Left cardiac atrium (tissue), 4 donors: Measurements from ENCODE around the gene CELSR1. TPM values are rescaled to one million over a fixed set of nuclear protein-coding genes. Genes with fewer than 3 reads are reported as not detected.
A peak's percentile ranks its signal among the peaks of the same experiment; 100 is the strongest.

Experiments used
- ATAC-seq, 2 donors: fragments of 200-7000 bp; cut with Tn5 transposase; one replicate each; pipeline ENCODE4 v1.9.1; 2020; ENCODE audit warnings: mild to moderate bottlenecking in 2 of 2, moderate library complexity in 2 of 2
- DNase-seq: peaks from one replicate; pipeline ENCODE4 v3.0.0-alpha.2; 2020
- intact Hi-C, 2 donors: fragments of 100-400 bp; cut with DNase I; formaldehyde crosslinking; loops; one replicate each; pipeline versions ENCODE4 v1.14.1 to v1.15.1; 2022 to 2023
- total RNA-seq, 2 donors: library from RNA; stranded (reverse); fragmentation: NEBNext Ultra II Directional; extraction: Animal tissue kit (Norgen Biotek cat#: 25700); gene quantifications; one replicate each; pipeline ENCODE4 v1.2.1, GENCODE V29; 2021
- donor health status: DM: no; HTN: yes; CAD: no.
- donor health status: DM: no; HTN: yes; CAD: no; lungs with severe emphysema.
- donor health status: DM: yes; HTN: yes; CAD: no.
- donor health status: Dilated cardiomyopathy.

Gene CELSR1
- total RNA-seq, 2 donors from 2014 or later = 6.5 to 8.1 TPM

GRCh38 chr22:46577368-46578249 is 40.2 kb upstream of the CELSR1 start:
- peak; percentile 29 for DNase-seq
- intact Hi-C loops = loop anchor here (5.0 to 10.0 kb wide), 3 partner anchors 85 to 150 kb away; no protein-coding TSS in a partner anchor
- ATAC-seq = peak; percentile 1 to 29

GRCh38 chr22:46576556-46577367 is 39.3 kb upstream of the CELSR1 start:
- intact Hi-C loops = loop anchor here (5.0 to 10.0 kb wide), 3 partner anchors 86 to 151 kb away; no protein-coding TSS in a partner anchor
- ATAC-seq (peak; percentile 29 to 54), DNase-seq (peak; percentile 68)

- intact Hi-C loops = loop anchor here (5.0 to 10.0 kb wide), 3 partner anchors 86 to 151 kb away; no protein-coding TSS in a partner anchor
- peak in 1 of 2 donors; percentile 4 for ATAC-seq
- peak; percentile 43 for DNase-seq
These were observed 38.6 kb upstream of the CELSR1 start for GRCh38 chr22:46575911-46576555.

GRCh38 chr22:46574993-46575910 is 37.8 kb upstream of the CELSR1 start:
- peak in 1 of 2 donors; percentile 58 for ATAC-seq
- intact Hi-C loops = loop anchor here (5.0 to 10.0 kb wide), 3 partner anchors 87 to 152 kb away; no protein-coding TSS in a partner anchor
- peak; percentile 78 for DNase-seq

- DNase-seq (no peak), ATAC-seq (no peak)
- intact Hi-C loops = loop anchor here in 1 of 2 donors (10.0 kb wide), 1 partner anchor 100 kb away; no protein-coding TSS in a partner anchor
These were observed 37.1 kb upstream of the CELSR1 start for GRCh38 chr22:46574438-46574992.

- no peak for ATAC-seq
- DNase-seq = no peak
- intact Hi-C loops = loop anchor here in 1 of 2 donors (10.0 kb wide), 1 partner anchor 101 kb away; no protein-coding TSS in a partner anchor
These were observed 36.5 kb upstream of the CELSR1 start for GRCh38 chr22:46573781-46574437.

GRCh38 chr22:46572911-46573780 is 35.7 kb upstream of the CELSR1 start:
- intact Hi-C loops = loop anchor here in 1 of 2 donors (10.0 kb wide), 1 partner anchor 102 kb away; no protein-coding TSS in a partner anchor
- no peak for ATAC-seq
- no peak for DNase-seq

GRCh38 chr22:46571642-46572250 is 34.3 kb upstream of the CELSR1 start:
- no peak for ATAC-seq
- intact Hi-C loops = loop anchor here in 1 of 2 donors (10.0 kb wide), 1 partner anchor 103 kb away; no protein-coding TSS in a partner anchor

GRCh38 chr22:46569848-46570695 is 32.7 kb upstream of the CELSR1 start:
- ATAC-seq (no peak), DNase-seq (no peak)
- intact Hi-C loops = loop anchor here in 1 of 2 donors (10.0 kb wide), 1 partner anchor 105 kb away; no protein-coding TSS in a partner anchor

More at GRCh38 chr22:46571642-46572250, 34.3 kb upstream of the CELSR1 start:
- DNase-seq = no peak

GRCh38 chr22:46569055-46569847 is 31.8 kb upstream of the CELSR1 start:
- ATAC-seq (no peak), DNase-seq (no peak)
- intact Hi-C loops = no loop called here

GRCh38 chr22:46568102-46568809 is 30.8 kb upstream of the CELSR1 start:
- intact Hi-C loops = no loop called here
- no peak for DNase-seq
- no peak for ATAC-seq

- ATAC-seq (no peak), DNase-seq (no peak)
- intact Hi-C loops = no loop called here
These were observed 30.1 kb upstream of the CELSR1 start for GRCh38 chr22:46567471-46567870.

GRCh38 chr22:46564084-46564714 is 26.8 kb upstream of the CELSR1 start:
- DNase-seq (no peak), ATAC-seq (peak in 1 of 2 donors; percentile 49)
- intact Hi-C loops = no loop called here
